PFSK-1 (cell line): ENCODE data around the gene ASF1A.

Experiments
- FOXP2 ChIP-seq: optimal IDR thresholded peaks from 2 replicates; pipeline ENCODE3; 2011; ENCODE audit warnings: borderline replicate concordance, control low read depth, inconsistent platforms; ENCODE audit not compliant: insufficient read depth; ENCODE audit errors: extremely low read length, extremely low read depth
- POLR2AphosphoS5 ChIP-seq: IDR thresholded peaks from 2 replicates; pipeline ENCODE4 v1.6.1; 2012; ENCODE audit warnings: low read depth, mild to moderate bottlenecking, control low read depth, low read length, moderate library complexity
- REST ChIP-seq, 2 experiments: IDR thresholded peaks; 2 replicates each; pipeline versions ENCODE4 v1.6.1 to v1.8.0; 2011 to 2012; ENCODE audit warnings: low read depth in 2 of 2, low read length in 2 of 2, control low read depth in 1 of 2, inconsistent platforms in 1 of 2, mild to moderate bottlenecking in 1 of 2, moderate library complexity in 1 of 2; ENCODE audit not compliant: insufficient read depth in 1 of 2
- TAF1 ChIP-seq: IDR thresholded peaks from 2 replicates; pipeline ENCODE4 v1.6.1; 2012; ENCODE audit warnings: low read length, control low read depth, borderline replicate concordance; ENCODE audit not compliant: insufficient read depth

- no peak for TF ChIP-seq REST (IDR thresholded peaks at IDR 0.05; ENCODE audit: insufficient read depth in 1 of 2, low read depth in 2 of 2, low read length in 2 of 2)
- TF ChIP-seq FOXP2, result no peak
- no peak for TF ChIP-seq POLR2AphosphoS5
- TF ChIP-seq TAF1, result no peak
Measured at GRCh38 chr6:118860363-118860762, 33.6 kb upstream of the ASF1A start.
